ENCODE data around the gene FBXL4.
"Not testable (repeated sequence)": the region's sequence is repeated elsewhere in the genome, so short reads cannot be mapped to it uniquely, and the experiment has no call there.

FBXL4 gene

GRCh38 chr6:98928688-98929087, 19.1 kb downstream of the FBXL4 start:
- TF ChIP-seq, protein P1, sequence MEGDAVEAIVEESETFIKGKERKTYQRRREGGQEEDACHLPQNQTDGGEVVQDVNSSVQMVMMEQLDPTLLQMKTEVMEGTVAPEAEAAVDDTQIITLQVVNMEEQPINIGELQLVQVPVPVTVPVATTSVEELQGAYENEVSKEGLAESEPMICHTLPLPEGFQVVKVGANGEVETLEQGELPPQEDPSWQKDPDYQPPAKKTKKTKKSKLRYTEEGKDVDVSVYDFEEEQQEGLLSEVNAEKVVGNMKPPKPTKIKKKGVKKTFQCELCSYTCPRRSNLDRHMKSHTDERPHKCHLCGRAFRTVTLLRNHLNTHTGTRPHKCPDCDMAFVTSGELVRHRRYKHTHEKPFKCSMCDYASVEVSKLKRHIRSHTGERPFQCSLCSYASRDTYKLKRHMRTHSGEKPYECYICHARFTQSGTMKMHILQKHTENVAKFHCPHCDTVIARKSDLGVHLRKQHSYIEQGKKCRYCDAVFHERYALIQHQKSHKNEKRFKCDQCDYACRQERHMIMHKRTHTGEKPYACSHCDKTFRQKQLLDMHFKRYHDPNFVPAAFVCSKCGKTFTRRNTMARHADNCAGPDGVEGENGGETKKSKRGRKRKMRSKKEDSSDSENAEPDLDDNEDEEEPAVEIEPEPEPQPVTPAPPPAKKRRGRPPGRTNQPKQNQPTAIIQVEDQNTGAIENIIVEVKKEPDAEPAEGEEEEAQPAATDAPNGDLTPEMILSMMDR (conservative IDR thresholded peaks at IDR 0.05; ENCODE audit: control insufficient read depth, insufficient read depth, low read depth, low read length) = no peak
- no peak for DNase-seq (ENCODE audit: low read depth)
- no peak overlapping the region for H3K4me3 ChIP-seq (ENCODE audit: control insufficient read depth, low read depth, low read length)

DNA sequence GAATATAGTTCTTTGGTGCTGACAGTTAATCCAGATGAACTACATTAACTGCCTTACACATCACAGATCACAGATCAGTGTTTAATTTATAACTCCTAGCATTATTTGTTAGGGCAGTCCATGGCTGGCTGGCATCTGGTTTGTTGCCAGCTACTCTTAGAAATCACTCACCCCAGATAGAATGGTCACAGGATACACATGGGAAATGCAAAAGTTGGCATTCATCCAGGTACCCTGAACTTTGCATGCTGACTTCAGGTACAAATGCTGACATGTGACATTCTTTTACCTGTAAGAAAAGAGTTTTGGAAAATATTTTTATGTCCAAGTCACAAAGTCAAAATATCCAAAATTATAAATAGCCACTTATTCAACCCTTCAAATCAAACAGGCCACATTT, 20.2 kb downstream of the FBXL4 start:
- TF ChIP-seq, protein P1 (conservative IDR thresholded peaks at IDR 0.05; ENCODE audit: control insufficient read depth, insufficient read depth, low read depth, low read length) = no peak

GRCh38 chr6:98925831-98926230, 21.9 kb downstream of the FBXL4 start:
- no peak overlapping the region for H3K4me3 ChIP-seq (ENCODE audit: control insufficient read depth, low read depth, low read length)
- TF ChIP-seq, protein P1 (conservative IDR thresholded peaks at IDR 0.05; ENCODE audit: control insufficient read depth, insufficient read depth, low read depth, low read length) = no peak
- DNase-seq (ENCODE audit: low read depth) = no peak

More for the DNA sequence above, 20.2 kb downstream of the FBXL4 start:
- H3K4me3 ChIP-seq (ENCODE audit: control insufficient read depth, low read depth, low read length) = no peak overlapping the region
- DNase-seq (ENCODE audit: low read depth) = no peak

- TF ChIP-seq, protein P1 (conservative IDR thresholded peaks at IDR 0.05; ENCODE audit: control insufficient read depth, insufficient read depth, low read depth, low read length) = no peak
- no peak for DNase-seq (ENCODE audit: low read depth)
- H3K4me3 ChIP-seq (ENCODE audit: control insufficient read depth, low read depth, low read length) = no peak overlapping the region
Measured at GRCh38 chr6:98924647-98925046, 23.1 kb downstream of the FBXL4 start.

DNA sequence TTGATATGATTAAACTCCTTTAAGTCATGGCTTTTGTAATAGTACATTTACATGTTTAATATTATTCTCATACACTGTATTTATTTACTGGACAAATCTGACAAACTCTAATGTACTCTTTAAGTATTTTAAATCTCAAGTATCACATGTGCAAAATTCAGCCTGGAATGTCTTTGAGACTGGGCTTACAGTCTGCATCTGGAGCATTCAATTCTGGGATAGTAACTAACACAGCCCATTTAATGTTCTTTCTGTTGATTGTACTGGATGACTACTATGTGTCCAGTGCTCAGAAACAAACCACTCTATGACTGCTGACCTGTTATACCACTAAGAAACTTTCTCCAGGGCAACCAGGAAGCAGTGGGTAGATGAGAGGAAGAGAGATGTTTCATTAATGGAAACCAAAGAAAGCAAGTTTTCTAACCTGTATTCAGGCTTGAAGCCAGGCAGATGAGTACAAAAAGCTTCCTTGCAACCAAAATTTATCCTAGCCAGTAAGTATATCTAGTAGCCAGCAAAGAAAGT, 26.8 kb downstream of the FBXL4 start:
- TF ChIP-seq, protein P1 (conservative IDR thresholded peaks at IDR 0.05; ENCODE audit: control insufficient read depth, insufficient read depth, low read depth, low read length) = no peak
- H3K4me3 ChIP-seq (ENCODE audit: control insufficient read depth, low read depth, low read length) = no peak overlapping the region
- no peak for DNase-seq (ENCODE audit: low read depth)

- DNase-seq (ENCODE audit: low read depth); H3K4me3 ChIP-seq (ENCODE audit: control insufficient read depth, low read depth, low read length): not testable (repeated sequence)
Measured at GRCh38 chr6:98910946-98911345, 36.8 kb downstream of the FBXL4 start.

DNA sequence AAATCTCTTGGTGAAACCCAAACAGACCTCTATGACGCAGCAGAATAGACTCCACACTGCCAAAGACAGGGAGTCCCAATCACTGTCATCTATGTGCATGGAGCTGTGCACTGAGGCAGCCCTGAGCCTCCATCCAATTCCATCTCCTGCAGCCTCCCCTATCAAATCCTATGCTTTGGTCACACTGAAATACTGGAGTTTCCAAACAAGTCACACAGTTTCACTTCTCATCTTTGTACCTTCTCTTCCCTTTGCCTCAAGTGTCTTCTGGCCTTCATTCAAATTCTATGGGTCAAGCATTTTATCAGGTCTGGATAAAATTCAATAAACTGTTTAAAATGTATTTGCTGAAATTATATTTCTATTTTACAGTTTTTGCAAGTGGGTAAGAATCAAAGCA, 38.5 kb downstream of the FBXL4 start:
- no peak overlapping the region for H3K4me3 ChIP-seq (ENCODE audit: control insufficient read depth, low read depth, low read length)
- TF ChIP-seq, protein P1 (conservative IDR thresholded peaks at IDR 0.05; ENCODE audit: control insufficient read depth, insufficient read depth, low read depth, low read length) = no peak
- no peak for DNase-seq (ENCODE audit: low read depth)

GRCh38 chr6:98906342-98906741, 41.4 kb downstream of the FBXL4 start:
- not testable (repeated sequence) for DNase-seq (ENCODE audit: low read depth); H3K4me3 ChIP-seq (ENCODE audit: control insufficient read depth, low read depth, low read length)
